Neuronal stem cell (in vitro differentiated cells): ENCODE results near the gene PLD1.

Source experiments
- DNase-seq: peaks from one replicate; pipeline ENCODE4 v3.0.0-alpha.2; 2013; ENCODE audit warnings: low spot score
- H2AFZ ChIP-seq: one replicate; pipeline ENCODE4 v1.6.1; 2013; ENCODE audit warnings: mild to moderate bottlenecking, low read length, inconsistent platforms
- H2AK5ac ChIP-seq: 2 replicates; pipeline ENCODE4 v1.6.1; 2013; ENCODE audit warnings: low read depth, mild to moderate bottlenecking, inconsistent platforms, low read length, moderate library complexity, mixed read lengths
- H2BK120ac ChIP-seq: 2 replicates; pipeline ENCODE4 v1.6.1; 2013; ENCODE audit warnings: low read depth, mild to moderate bottlenecking, inconsistent platforms, low read length, moderate library complexity, mixed read lengths
- H2BK12ac ChIP-seq: one replicate; pipeline ENCODE4 v1.6.1; 2013; ENCODE audit warnings: low read length, inconsistent platforms
- H2BK15ac ChIP-seq: 2 replicates; pipeline ENCODE4 v1.6.1; 2013; ENCODE audit warnings: mild to moderate bottlenecking, low read length, inconsistent platforms, mixed read lengths
- H2BK5ac ChIP-seq: one replicate; pipeline ENCODE4 v1.6.1; 2013; ENCODE audit warnings: inconsistent platforms, mild to moderate bottlenecking, low read length, moderate library complexity
- H3K14ac ChIP-seq: one replicate; pipeline ENCODE4 v1.6.1; 2013; ENCODE audit warnings: low read length, inconsistent platforms
- H3K18ac ChIP-seq: 2 replicates; pipeline ENCODE4 v1.6.1; 2013; ENCODE audit warnings: low read length, inconsistent platforms
- H3K23ac ChIP-seq: 2 replicates; pipeline ENCODE4 v1.6.1; 2013; ENCODE audit warnings: low read depth, mild to moderate bottlenecking, mixed read lengths, low read length, inconsistent platforms; ENCODE audit not compliant: poor library complexity
- H3K27ac ChIP-seq: replicated peaks from 3 replicates; pipeline ENCODE4 v1.5.1; 2013; ENCODE audit warnings: low read length, inconsistent platforms
- H3K27me3 ChIP-seq, 3 experiments: 2 replicates each; pipeline ENCODE4 v1.6.1; 2013; ENCODE audit warnings: low read length in 3 of 3, mild to moderate bottlenecking in 2 of 3, inconsistent platforms in 1 of 3, low read depth in 1 of 3, mixed read lengths in 1 of 3, moderate library complexity in 1 of 3; ENCODE audit not compliant: control insufficient read depth in 3 of 3, insufficient read depth in 3 of 3
- H3K36me3 ChIP-seq, 2 donors: replicated peaks in 1 of 2; 2 replicates each; pipeline ENCODE4 v1.6.1; 2013; ENCODE audit warnings: low read length in 2 of 2; ENCODE audit not compliant: control insufficient read depth in 2 of 2, insufficient read depth in 2 of 2
- H3K4ac ChIP-seq: 2 replicates; pipeline ENCODE4 v1.6.1; 2013; ENCODE audit warnings: inconsistent platforms, mild to moderate bottlenecking, low read length, moderate library complexity
- H3K4me1 ChIP-seq, 2 donors: 1 replicate in 1 of 2; 2 replicates in 1 of 2; pipeline ENCODE4 v1.6.1; 2013; ENCODE audit warnings: low read length in 2 of 2, low read depth in 1 of 2; ENCODE audit not compliant: control insufficient read depth in 2 of 2, insufficient read depth in 1 of 2
- H3K4me2 ChIP-seq: one replicate; pipeline ENCODE4 v1.6.1; 2013; ENCODE audit warnings: mild to moderate bottlenecking, low read length, inconsistent platforms; ENCODE audit not compliant: insufficient read depth, poor library complexity, severe bottlenecking
- H3K4me3 ChIP-seq, 2 donors: 2 replicates each; pipeline ENCODE4 v1.5.1; 2013; ENCODE audit warnings: low read length in 2 of 2, mild to moderate bottlenecking in 2 of 2, inconsistent platforms in 1 of 2, moderate library complexity in 1 of 2
- H3K79me1 ChIP-seq: one replicate; pipeline ENCODE4 v1.6.1; 2013; ENCODE audit warnings: low read depth, mild to moderate bottlenecking, inconsistent platforms, low read length, moderate library complexity
- H3K9ac ChIP-seq: one replicate; pipeline ENCODE4 v1.6.1; 2013; ENCODE audit warnings: mild to moderate bottlenecking, low read depth, low read length, inconsistent platforms; ENCODE audit not compliant: poor library complexity
- H3K9me3 ChIP-seq, 2 donors: replicated peaks in 1 of 2; 2 replicates each; pipeline versions ENCODE3 to v1.6.1; 2013; ENCODE audit warnings: low read length in 2 of 2, mild to moderate bottlenecking in 2 of 2, inconsistent platforms in 1 of 2, low read depth in 1 of 2, mixed read lengths in 1 of 2, moderate library complexity in 1 of 2; ENCODE audit not compliant: control insufficient read depth in 2 of 2, insufficient read depth in 1 of 2
- H4K8ac ChIP-seq: one replicate; pipeline ENCODE4 v1.6.1; 2013; ENCODE audit warnings: low read depth, mild to moderate bottlenecking, inconsistent platforms, low read length, moderate library complexity
- H4K91ac ChIP-seq: one replicate; pipeline ENCODE4 v1.6.1; 2013; ENCODE audit warnings: low read length, low read depth, mild to moderate bottlenecking, inconsistent platforms; ENCODE audit not compliant: poor library complexity
- WGBS, 2 donors: extraction: QIAGEN DNeasy Blood & Tissue Kit; methylation state at CpG; one replicate each; pipeline ENCODE4 v1.1.7; 2013; ENCODE audit warnings: missing lambda C conversion rate in 2 of 2, mixed read lengths in 1 of 2; ENCODE audit not compliant: insufficient read length in 2 of 2, insufficient replicate concordance in 1 of 2; ENCODE audit errors: extremely low coverage in 2 of 2; 5-methylcytosine and 5-hydroxymethylcytosine counted together

PLD1 gene

DNA sequence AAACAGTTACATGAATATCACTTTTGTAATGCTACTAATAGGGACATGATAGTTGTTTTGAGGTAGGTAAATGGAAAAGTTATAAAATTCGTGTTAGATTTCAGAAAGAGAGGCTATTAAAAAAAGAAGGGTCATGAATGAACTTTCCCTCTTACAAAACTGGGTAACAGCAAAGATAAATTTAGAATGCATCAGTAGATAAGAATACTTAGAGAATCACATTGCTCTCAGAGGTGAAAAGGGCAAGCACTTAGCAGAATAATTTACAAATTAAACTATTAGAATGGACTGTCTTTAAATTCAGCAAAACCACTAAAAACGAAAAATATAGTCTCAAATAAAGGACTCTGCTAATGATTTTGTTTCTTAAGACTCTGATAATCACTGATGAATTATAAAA lies 167.2 kb downstream of the PLD1 start:
- Histone ChIP-seq H3K23ac (no peak overlapping the region), H4K8ac (no peak overlapping the region), H3K9me3 (peaks cover 0 to 3% of the 10 kb centered on the region in 2 donors), H3K27me3 (no peaks in the 10 kb centered on the region), H2BK5ac (no peak overlapping the region), H3K4me1 (peaks cover 2 to 11% of the 10 kb centered on the region in 2 donors), H2AK5ac (no peak overlapping the region), H3K4me3 (no peak overlapping the region), H3K4ac (no peak overlapping the region), H3K79me1 (no peaks in the 10 kb centered on the region), H4K91ac (no peak overlapping the region), H3K27ac (no peak overlapping the region), H2BK120ac (no peak overlapping the region), H3K36me3 (no peaks in the 10 kb centered on the region), H2BK12ac (no peak overlapping the region), H3K14ac (no peak overlapping the region), H3K4me2 (no peak overlapping the region), H3K9ac (no peak overlapping the region), H2AFZ (no peak overlapping the region), H2BK15ac (no peak overlapping the region), H3K18ac (no peak overlapping the region)
- 100% methylated on average over 1 of the region's 2 CpGs; no CpG with 5 or more reads in 1 of the 2 donors for WGBS, 2 donors
- DNase-seq: no peak

DNA sequence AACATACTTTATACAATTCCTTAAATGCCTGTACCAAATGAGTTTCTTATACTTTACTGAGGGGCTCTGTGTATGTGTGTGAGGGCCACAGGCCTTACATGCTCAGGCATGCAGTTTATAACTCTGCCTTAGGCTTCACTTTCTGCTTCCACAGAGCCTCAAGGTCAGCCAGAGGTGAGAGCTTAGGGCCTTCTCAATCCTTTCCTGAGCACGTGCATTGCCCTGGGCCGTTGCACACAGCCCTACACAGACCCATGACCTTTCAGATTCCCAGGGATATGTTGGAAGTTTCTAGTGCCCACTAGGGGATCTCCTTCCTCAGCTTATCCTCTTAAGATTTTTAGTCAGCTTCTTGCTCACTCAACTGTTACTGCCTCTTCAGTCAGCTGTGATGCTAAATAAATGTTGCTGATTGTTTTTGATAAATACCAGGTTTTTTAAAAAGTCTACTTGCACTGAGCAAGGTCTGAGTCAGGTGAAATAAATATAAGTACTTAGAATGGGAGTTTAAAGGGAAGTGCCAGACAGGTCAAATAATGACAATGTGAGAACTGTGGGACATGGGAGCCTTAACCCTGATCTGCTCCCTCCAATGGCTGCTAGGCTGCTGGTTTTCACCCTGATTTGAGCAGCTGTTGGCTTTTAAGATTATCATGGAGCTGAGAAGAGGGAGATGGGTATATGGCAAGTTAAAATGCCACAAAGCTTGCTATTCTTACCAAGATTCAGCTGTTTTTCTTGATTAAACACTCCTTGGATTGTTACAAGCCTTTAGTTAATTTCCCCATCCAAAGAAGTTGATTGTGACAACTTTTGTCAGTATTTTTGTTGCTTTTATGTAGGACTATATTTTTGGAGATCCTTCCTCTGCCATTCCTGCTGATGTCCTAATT lies 169.5 kb downstream of the PLD1 start:
- Histone ChIP-seq H2BK15ac (no peak overlapping the region), H2AK5ac (no peak overlapping the region), H2BK12ac (no peak overlapping the region), H3K4me3 (no peak overlapping the region), H3K9me3 (peaks cover 0 to 5% of the 10 kb centered on the region in 2 donors), H4K91ac (no peak overlapping the region), H2BK120ac (no peak overlapping the region), H2AFZ (peak overlapping the region; percentile 74), H3K36me3 (no peaks in the 10 kb centered on the region), H3K27me3 (no peaks in the 10 kb centered on the region), H3K9ac (no peak overlapping the region), H2BK5ac (no peak overlapping the region), H3K79me1 (no peaks in the 10 kb centered on the region), H3K23ac (no peak overlapping the region), H3K4me1 (peaks cover 2 to 11% of the 10 kb centered on the region in 2 donors), H4K8ac (no peak overlapping the region), H3K18ac (no peak overlapping the region), H3K4ac (no peak overlapping the region), H3K4me2 (no peak overlapping the region), H3K27ac (no peak overlapping the region), H3K14ac (no peak overlapping the region)
- DNase-seq: no peak
- no CpG with 5 or more reads among the region's 2 CpGs for WGBS, 2 donors

DNA sequence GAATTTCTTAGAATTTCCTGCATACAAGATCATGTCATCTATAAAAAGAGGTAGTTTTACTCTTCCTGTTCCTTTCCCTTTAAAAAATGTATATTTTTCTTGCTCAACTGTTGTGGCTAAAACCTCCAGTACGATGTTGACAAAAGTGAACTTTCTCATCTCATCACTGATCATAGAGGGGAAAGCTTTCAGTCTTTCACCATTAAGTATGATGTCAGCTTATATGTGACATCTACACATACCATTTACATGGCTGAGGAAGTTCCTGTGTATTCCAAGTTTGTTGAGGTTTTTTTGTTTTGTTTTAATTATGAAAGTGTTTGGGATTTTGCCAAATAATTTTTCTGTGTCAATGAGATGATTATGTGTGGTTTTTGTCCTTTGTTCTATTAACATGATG lies 173.6 kb downstream of the PLD1 start:
- H3K9me3 ChIP-seq: peaks cover 0 to 2% of the 10 kb centered on the region in 2 donors
- H3K79me1 ChIP-seq: no peaks in the 10 kb centered on the region
- H2AK5ac ChIP-seq: no peak overlapping the region
- H3K4me3 ChIP-seq: no peak overlapping the region
- no peak overlapping the region for H3K23ac ChIP-seq
- H4K8ac ChIP-seq: no peak overlapping the region
- H3K27me3 ChIP-seq: no peaks in the 10 kb centered on the region
- no CpG with 5 or more reads among the region's 1 CpG for WGBS, 2 donors
- H2AFZ ChIP-seq: no peak overlapping the region
- H2BK15ac ChIP-seq: no peak overlapping the region
- no peak overlapping the region for H4K91ac ChIP-seq
- DNase-seq: no peak
- H2BK120ac ChIP-seq: no peak overlapping the region
- H3K9ac ChIP-seq: no peak overlapping the region
- H3K27ac ChIP-seq: no peak overlapping the region
- H3K14ac ChIP-seq: no peak overlapping the region
- no peaks in the 10 kb centered on the region for H3K36me3 ChIP-seq
- H3K4me1 ChIP-seq: peaks cover 2 to 6% of the 10 kb centered on the region in 2 donors
- no peak overlapping the region for H3K18ac ChIP-seq
- no peak overlapping the region for H3K4me2 ChIP-seq
- H3K4ac ChIP-seq: no peak overlapping the region
- H2BK12ac ChIP-seq: no peak overlapping the region
- H2BK5ac ChIP-seq: no peak overlapping the region

DNA sequence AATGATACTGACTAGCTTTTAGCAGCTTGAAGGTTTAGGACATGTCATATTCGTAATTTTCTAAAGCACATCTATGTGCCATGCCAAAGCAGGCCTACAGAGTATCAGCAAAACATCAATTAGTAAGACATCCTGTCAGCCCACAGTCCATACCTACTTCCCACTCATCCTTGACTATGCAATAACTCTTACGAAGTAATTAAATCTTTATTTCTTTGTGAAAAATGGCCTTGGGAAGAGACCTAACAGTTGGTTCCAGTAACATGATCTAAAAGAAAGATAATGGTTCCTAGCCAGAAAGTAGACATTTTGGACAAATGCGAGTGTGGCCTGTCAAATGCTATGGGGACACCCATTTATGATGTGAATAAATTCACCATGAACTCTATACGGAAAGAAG lies 177.5 kb downstream of the PLD1 start:
- Histone ChIP-seq H3K9me3 (peaks cover 0 to 2% of the 10 kb centered on the region in 2 donors), H2BK120ac (no peak overlapping the region), H3K9ac (no peak overlapping the region), H4K91ac (no peak overlapping the region), H3K27me3 (no peaks in the 10 kb centered on the region), H2AK5ac (no peak overlapping the region), H3K4me2 (no peak overlapping the region), H3K4ac (no peak overlapping the region), H3K4me1 (no peaks in the 10 kb centered on the region), H2AFZ (no peak overlapping the region), H3K36me3 (no peaks in the 10 kb centered on the region), H2BK15ac (no peak overlapping the region), H3K23ac (no peak overlapping the region), H2BK5ac (no peak overlapping the region), H3K79me1 (no peaks in the 10 kb centered on the region), H3K14ac (no peak overlapping the region), H4K8ac (no peak overlapping the region), H2BK12ac (no peak overlapping the region), H3K18ac (no peak overlapping the region), H3K4me3 (no peak overlapping the region), H3K27ac (no peak overlapping the region)
- DNase-seq: no peak
- no CpG with 5 or more reads among the region's 4 CpGs for WGBS, 2 donors
